Urinary bladder (tissue), 2 donors: ENCODE results near the gene CEP57L1. TPM values are rescaled to one million over a fixed set of nuclear protein-coding genes. Genes with fewer than 3 reads are reported as not detected.

ENCODE experiments used
- polyA plus RNA-seq: library from polyadenylated mRNA; stranded (reverse); fragments of 200-250 nt; gene quantifications from one replicate; pipeline ENCODE4 v1.2.3, GENCODE V29; 2013
- small RNA-seq: library from RNA; depleted of rRNA; stranded (forward); fragments of <200 nt; gene quantifications from one replicate; pipeline ENCODE3, GENCODE V24; 2014
- total RNA-seq: library from RNA; depleted of rRNA; stranded (reverse); fragments of >200 nt; gene quantifications from one replicate; pipeline ENCODE4 v1.2.3, GENCODE V29; 2014
- donor health status: healthy.

The CEP57L1 gene
- total and polyA plus RNA-seq, 2 donors, result 8.0 to 83.1 TPM

Small RNA genes lying within 50 kb of the gene (small RNA-seq; reads per million reads assigned to genes)
- not detected for gene RNU6-653P

Other genes starting within 250 kb of the CEP57L1 start
- 7.2 TPM for gene ARMC2, start 247.1 kb upstream of the CEP57L1 start, total RNA-seq
- gene ARMC2, start 247.1 kb upstream of the CEP57L1 start, polyA plus RNA-seq, result 2.4 TPM
- gene SESN1, start 661 bp upstream of the CEP57L1 start, total RNA-seq, result 67.2 TPM
- gene SESN1, start 661 bp upstream of the CEP57L1 start, polyA plus RNA-seq, result 33.4 TPM